Adrenal gland (tissue), 12 donors: ENCODE data around the gene DNAH8. TPM values are rescaled to one million over a fixed set of nuclear protein-coding genes. Genes with fewer than 3 reads are reported as not detected.
A peak's percentile ranks its signal among the peaks of the same experiment; 100 is the strongest.

Source experiments
- DNase-seq, 7 donors: peaks; one replicate each; pipeline ENCODE4 v3.0.0-alpha.2; 2019 to 2020
- H3K27ac ChIP-seq, 5 donors: fragments of 200-600 bp; sonication (generic) in 4 of 5; 1 replicate in 3 of 5; 2 replicates in 2 of 5; pipeline versions ENCODE4 v1.5.1 to v1.8.0; 2016 to 2020; ENCODE audit warnings: mild to moderate bottlenecking in 1 of 5
- H3K27me3 ChIP-seq: fragments of 200-600 bp; 2 replicates; pipeline ENCODE4 v1.8.0; 2021
- H3K36me3 ChIP-seq, 2 donors: fragments of 200-600 bp; replicated peaks in 1 of 2; 1 replicate in 1 of 2; 2 replicates in 1 of 2; pipeline versions ENCODE4 v1.5.1 to v1.8.0; 2018 to 2022
- H3K4me1 ChIP-seq, 2 donors: fragments of 200-600 bp; replicated peaks in 1 of 2; 1 replicate in 1 of 2; 2 replicates in 1 of 2; pipeline versions ENCODE4 v1.5.1 to v1.8.0; 2018 to 2021
- H3K4me3 ChIP-seq, 4 donors: fragments of 200-600 bp; sonication (generic) in 3 of 4; one replicate each; pipeline ENCODE4 v1.5.1; 2016 to 2018
- H3K9me3 ChIP-seq, 3 donors: fragments of 200-600 bp; sonication (generic) in 1 of 3; replicated peaks in 1 of 3; 1 replicate in 2 of 3; 2 replicates in 1 of 3; pipeline versions ENCODE4 v1.5.1 to v1.8.0; 2016 to 2021
- POLR2A ChIP-seq, 2 donors: fragments of 450-650 bp; IDR thresholded peaks; one replicate each; pipeline ENCODE4 v1.6.1; 2017; ENCODE audit warnings: antibody characterized with exemption in 2 of 2, mild to moderate bottlenecking in 2 of 2, moderate library complexity in 1 of 2
- WGBS, 4 donors: extraction: QIAGEN DNeasy Blood & Tissue Kit in 2 of 4; methylation state at CpG; one replicate each; pipeline versions ENCODE4 v1.1.5 to v1.1.7; 2013 to 2017; 5-methylcytosine and 5-hydroxymethylcytosine counted together
- intact Hi-C, 2 donors: fragments of 100-400 bp; cut with DNase I; formaldehyde crosslinking; loops; one replicate each; pipeline versions ENCODE4 v1.14.1 to v1.15.0; 2022 to 2023
- polyA plus RNA-seq, 3 donors: library from polyadenylated mRNA; stranded (reverse); fragments of 200-250 nt in 2 of 3; fragments of 350-450 nt in 1 of 3; fragmentation: Illumina TruSeq in 1 of 3; extraction: RNeasy Lipid Tissue Mini Kit (QIAGEN cat#74804) in 1 of 3; gene quantifications; one replicate each; pipeline ENCODE4 v1.2.3, GENCODE V29; 2013 to 2014
- total RNA-seq, 9 donors: library from RNA; depleted of rRNA in 4 of 9; stranded (reverse); fragments of >200 nt in 4 of 9; fragments of 120-200 nt in 1 of 9; fragmentation: NEBNext Ultra II Directional in 1 of 9; extraction: Animal tissue kit (Norgen Biotek cat#: 25700) in 1 of 9; gene quantifications; one replicate each; pipeline versions ENCODE4 v1.1.0 to v1.2.4, GENCODE V29; 2013 to 2023
- TF ChIP-seq, protein P1 (sequence below), 6 experiments: fragments of 450-650 bp in 4 of 6; fragments of 200-600 bp in 2 of 6; sonication (generic) in 1 of 6; IDR thresholded peaks; 1 replicate in 5 of 6; 2 replicates in 1 of 6; pipeline versions ENCODE4 v1.5.1 to v1.8.0; 2016 to 2021; ENCODE audit warnings: antibody characterized with exemption in 6 of 6, mild to moderate bottlenecking in 2 of 6, moderate library complexity in 1 of 6
- donor health status: healthy with polysubstance abuse.
- donor health status: Bipolar disorder and iron deficiency.
- donor health status: DM: yes; HTN: yes; CAD: no.
- donor health status: DM: no; HTN: no; CAD: no.
- donor health status: DM: no; HTN: no; CAD: no.
- donor health status: DM: yes; HTN: yes; CAD: no.

DNAH8 gene
- total and polyA plus RNA-seq, 12 donors = under 0.01 to 0.02 TPM; not detected in 10

DNA sequence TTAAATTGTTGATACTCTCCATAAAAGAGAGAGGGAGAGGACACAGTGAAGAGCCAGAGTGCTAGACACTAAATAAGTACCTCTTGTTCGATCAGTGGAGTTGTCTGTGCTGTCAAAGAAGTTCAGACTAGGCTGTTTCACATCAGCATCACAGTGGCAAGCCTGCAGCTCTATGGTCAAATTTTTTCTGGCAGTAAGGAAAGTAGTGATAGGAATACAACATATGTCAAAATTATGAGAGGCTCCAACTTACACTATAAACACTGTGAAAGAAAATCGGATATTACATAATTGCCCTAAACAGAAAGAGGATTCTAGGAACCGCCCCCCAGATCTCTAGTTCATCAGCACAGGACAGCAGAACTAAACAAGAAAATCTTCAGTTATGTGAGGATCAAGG lies 23.1 kb downstream of the DNAH8 start:
- WGBS, 4 donors = 58 to 65% (median 61%) methylated on average over 3 of the region's 3 CpGs
- H3K27me3 ChIP-seq = peaks cover 6% of the 10 kb centered on the region
- intact Hi-C loops = no loop called here
- H3K36me3 ChIP-seq = no peaks in the 10 kb centered on the region
- H3K9me3 ChIP-seq = no peaks in the 10 kb centered on the region
- DNase-seq = no peak
- no peak overlapping the region for H3K4me3 ChIP-seq
- no peaks in the 10 kb centered on the region for H3K4me1 ChIP-seq
- no peak overlapping the region for H3K27ac ChIP-seq
- no peak for TF ChIP-seq POLR2A (IDR thresholded peaks at IDR 0.05)
- TF ChIP-seq, protein P1, sequence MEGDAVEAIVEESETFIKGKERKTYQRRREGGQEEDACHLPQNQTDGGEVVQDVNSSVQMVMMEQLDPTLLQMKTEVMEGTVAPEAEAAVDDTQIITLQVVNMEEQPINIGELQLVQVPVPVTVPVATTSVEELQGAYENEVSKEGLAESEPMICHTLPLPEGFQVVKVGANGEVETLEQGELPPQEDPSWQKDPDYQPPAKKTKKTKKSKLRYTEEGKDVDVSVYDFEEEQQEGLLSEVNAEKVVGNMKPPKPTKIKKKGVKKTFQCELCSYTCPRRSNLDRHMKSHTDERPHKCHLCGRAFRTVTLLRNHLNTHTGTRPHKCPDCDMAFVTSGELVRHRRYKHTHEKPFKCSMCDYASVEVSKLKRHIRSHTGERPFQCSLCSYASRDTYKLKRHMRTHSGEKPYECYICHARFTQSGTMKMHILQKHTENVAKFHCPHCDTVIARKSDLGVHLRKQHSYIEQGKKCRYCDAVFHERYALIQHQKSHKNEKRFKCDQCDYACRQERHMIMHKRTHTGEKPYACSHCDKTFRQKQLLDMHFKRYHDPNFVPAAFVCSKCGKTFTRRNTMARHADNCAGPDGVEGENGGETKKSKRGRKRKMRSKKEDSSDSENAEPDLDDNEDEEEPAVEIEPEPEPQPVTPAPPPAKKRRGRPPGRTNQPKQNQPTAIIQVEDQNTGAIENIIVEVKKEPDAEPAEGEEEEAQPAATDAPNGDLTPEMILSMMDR (IDR thresholded peaks at IDR 0.05) = no peak

DNA sequence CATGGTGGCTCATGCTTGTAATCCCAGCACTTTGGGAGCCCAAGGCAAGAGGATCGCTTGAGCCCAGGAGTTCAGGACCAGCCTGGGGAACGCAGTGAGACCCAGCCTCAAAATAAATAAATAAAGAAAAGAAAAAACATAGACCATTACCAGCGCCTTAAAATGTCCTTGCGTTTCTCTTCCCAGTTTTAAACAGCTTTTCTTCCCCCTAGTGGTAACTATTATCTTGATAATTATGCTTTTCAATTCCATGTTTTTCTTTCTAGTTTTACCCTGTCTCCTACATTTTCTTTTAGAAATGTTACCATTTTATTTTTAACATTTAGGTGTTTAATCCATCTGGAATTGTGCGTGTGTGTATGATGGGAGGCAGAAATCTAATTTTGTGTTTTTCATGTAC lies 24.4 kb downstream of the DNAH8 start:
- no peak for DNase-seq
- H3K9me3 ChIP-seq = no peaks in the 10 kb centered on the region
- H3K4me1 ChIP-seq = no peaks in the 10 kb centered on the region
- no peak overlapping the region for H3K27ac ChIP-seq
- no peak overlapping the region for H3K4me3 ChIP-seq
- peaks cover 12% of the 10 kb centered on the region for H3K27me3 ChIP-seq
- 32 to 52% (median 39%) methylated on average over 5 of the region's 5 CpGs for WGBS, 4 donors
- TF ChIP-seq POLR2A (IDR thresholded peaks at IDR 0.05) = no peak
- TF ChIP-seq, protein P1 (IDR thresholded peaks at IDR 0.05) = peak in 4 of 6 experiments; percentile 28 to 47 (median 37)
- no peaks in the 10 kb centered on the region for H3K36me3 ChIP-seq
- intact Hi-C loops = no loop called here

DNA sequence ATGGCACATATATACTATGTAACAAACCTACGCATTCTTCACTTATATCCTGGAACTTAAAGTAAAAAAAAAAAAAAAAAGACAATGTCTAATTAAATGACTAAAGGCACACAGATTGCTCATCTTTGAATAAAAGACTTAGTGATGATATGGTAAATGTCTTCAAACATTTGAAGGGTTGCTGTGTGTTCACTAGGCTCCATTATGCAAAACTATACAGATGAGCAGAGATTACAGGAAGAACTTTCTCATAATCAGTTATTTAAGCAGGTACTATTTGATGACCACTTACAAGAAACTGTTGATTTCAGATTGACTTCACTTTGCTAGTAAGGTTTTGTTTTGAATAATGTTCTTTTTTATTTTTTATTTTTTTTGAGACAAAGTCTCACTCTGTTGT lies 34.4 kb downstream of the DNAH8 start:
- intact Hi-C loops = no loop called here
- H3K27ac ChIP-seq = no peak overlapping the region
- no peaks in the 10 kb centered on the region for H3K36me3 ChIP-seq
- DNase-seq = no peak
- no peaks in the 10 kb centered on the region for H3K9me3 ChIP-seq
- H3K27me3 ChIP-seq = peaks cover 5% of the 10 kb centered on the region
- TF ChIP-seq, protein P1 (IDR thresholded peaks at IDR 0.05) = no peak
- TF ChIP-seq POLR2A (IDR thresholded peaks at IDR 0.05) = no peak
- 82 to 100% (median 94%) methylated on average over 1 of the region's 1 CpG for WGBS, 4 donors
- no peak overlapping the region for H3K4me3 ChIP-seq
- no peaks in the 10 kb centered on the region for H3K4me1 ChIP-seq

DNA sequence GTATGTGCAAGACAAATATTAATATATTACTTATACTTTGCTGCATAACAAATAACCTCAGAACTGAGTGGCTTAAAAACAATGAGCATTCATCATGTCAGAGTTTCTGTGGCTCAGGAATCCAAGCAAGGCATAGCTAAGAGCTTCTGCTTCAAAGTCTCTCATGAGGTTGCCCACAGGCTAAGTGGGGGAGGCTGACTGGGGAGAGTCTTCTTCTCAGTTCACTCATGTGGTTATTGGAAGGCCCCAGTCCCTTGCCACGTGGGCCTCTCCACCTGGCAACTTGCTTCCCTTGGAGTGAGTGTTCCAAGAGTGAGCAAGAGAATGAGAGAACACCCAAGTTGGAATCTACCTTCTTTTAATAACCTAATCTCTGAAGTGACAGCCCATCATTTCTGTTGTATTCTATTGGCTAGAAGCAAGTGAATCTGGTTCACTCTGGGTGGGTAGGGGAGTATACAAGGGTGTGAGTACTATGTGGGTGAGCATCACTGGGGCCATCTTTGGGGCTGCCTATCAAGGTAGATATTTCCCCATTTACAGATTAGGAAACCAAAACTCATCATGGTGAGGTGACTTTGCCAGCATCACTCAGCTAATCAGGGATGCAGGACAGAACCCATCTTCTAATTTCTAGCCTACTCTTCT lies 36.0 kb downstream of the DNAH8 start:
- H3K36me3 ChIP-seq = no peaks in the 10 kb centered on the region
- no peak for DNase-seq
- no peaks in the 10 kb centered on the region for H3K9me3 ChIP-seq
- H3K27me3 ChIP-seq = peaks cover 5% of the 10 kb centered on the region
- H3K4me1 ChIP-seq = no peaks in the 10 kb centered on the region
- intact Hi-C loops = no loop called here
- WGBS, 4 donors = 40 to 75% (median 65%) methylated on average over 1 of the region's 1 CpG
- no peak overlapping the region for H3K27ac ChIP-seq
- TF ChIP-seq POLR2A (IDR thresholded peaks at IDR 0.05) = no peak
- TF ChIP-seq, protein P1 (IDR thresholded peaks at IDR 0.05) = no peak
- no peak overlapping the region for H3K4me3 ChIP-seq
